Germinal center (tissue), 1 donor: Measurements from ENCODE around the gene AGPAT1.
"Not testable (repeated sequence)": the region's sequence is repeated elsewhere in the genome, so short reads cannot be mapped to it uniquely, and the experiment has no call there.

ENCODE experiments used
- DNase-seq: peaks from one replicate; pipeline ENCODE4 v3.0.0; 2012; ENCODE audit warnings: mixed read lengths, low spot score

AGPAT1 gene

GRCh38 chr6:32148289-32149091 lies 27.4 kb downstream of the AGPAT1 start:
- peak; percentile 40 for DNase-seq

- no peak for DNase-seq
Measured at GRCh38 chr6:32147401-32148132, 28.3 kb downstream of the AGPAT1 start.

GRCh38 chr6:32146687-32147086 lies 29.2 kb downstream of the AGPAT1 start:
- DNase-seq: no peak

GRCh38 chr6:32146287-32146686 lies 29.6 kb downstream of the AGPAT1 start:
- DNase-seq: no peak

GRCh38 chr6:32144238-32144637 lies 31.6 kb downstream of the AGPAT1 start:
- DNase-seq: not testable (repeated sequence)

GRCh38 chr6:32140420-32141046 lies 35.4 kb downstream of the AGPAT1 start:
- no peak for DNase-seq

GRCh38 chr6:32139590-32139989 lies 36.3 kb downstream of the AGPAT1 start:
- DNase-seq: no peak

GRCh38 chr6:32137454-32137853 lies 38.4 kb downstream of the AGPAT1 start:
- DNase-seq: no peak

GRCh38 chr6:32133786-32134185 lies 42.1 kb downstream of the AGPAT1 start:
- no peak for DNase-seq

GRCh38 chr6:32132110-32132509 lies 43.8 kb downstream of the AGPAT1 start:
- no peak for DNase-seq

GRCh38 chr6:32131439-32131948 lies 44.4 kb downstream of the AGPAT1 start:
- DNase-seq: no peak

- DNase-seq: no peak
Measured at GRCh38 chr6:32129297-32130088, 46.4 kb downstream of the AGPAT1 start.

- DNase-seq: no peak
Measured at GRCh38 chr6:32128751-32129296, 47.1 kb downstream of the AGPAT1 start.

- peak; percentile 99 for DNase-seq
Measured at GRCh38 chr6:32127717-32128592, 47.9 kb downstream of the AGPAT1 start, which contains the start of gene ATF6B. Gene ATF6B (minus strand): TSS chr6:32128246. CDS start chr6:32128207, 39 bp downstream.

- DNase-seq: no peak
Measured at GRCh38 chr6:32127409-32127716, 48.5 kb downstream of the AGPAT1 start.

GRCh38 chr6:32126880-32127279 lies 49.0 kb downstream of the AGPAT1 start:
- DNase-seq: no peak

GRCh38 chr6:32123681-32124080 lies 52.2 kb downstream of the AGPAT1 start:
- no peak for DNase-seq

GRCh38 chr6:32120573-32121059 lies 55.3 kb downstream of the AGPAT1 start:
- no peak for DNase-seq

GRCh38 chr6:32118782-32119628 lies 56.9 kb downstream of the AGPAT1 start:
- DNase-seq: peak; percentile 74
